HEK293 (cell line): ENCODE data around the gene QRFPR.

ENCODE experiments used
- CTCF ChIP-seq: fragments of 450-650 bp; formaldehyde crosslinking; IDR thresholded peaks from 2 replicates; pipeline ENCODE4 v1.5.1; 2016; ENCODE audit warnings: missing biosample characterization, missing genetic modification characterization
- ELK4 ChIP-seq: IDR thresholded peaks from 2 replicates; pipeline ENCODE4 v1.6.1; 2011; ENCODE audit warnings: mild to moderate bottlenecking, low read depth, low read length, borderline replicate concordance
- KLF10 ChIP-seq: fragments of 450-650 bp; IDR thresholded peaks from 2 replicates; pipeline ENCODE4 v1.5.1; 2018; ENCODE audit warnings: missing biosample characterization, mild to moderate bottlenecking, missing genetic modification characterization
- KLF17 ChIP-seq: fragments of 450-650 bp; formaldehyde crosslinking; IDR thresholded peaks from 2 replicates; pipeline ENCODE4 v1.5.1; 2016; ENCODE audit warnings: missing biosample characterization, missing genetic modification characterization
- YY1 ChIP-seq: fragments of 450-650 bp; formaldehyde crosslinking; IDR thresholded peaks from 2 replicates; pipeline ENCODE4 v1.5.1; 2018; ENCODE audit warnings: missing biosample characterization, missing genetic modification characterization
- ZBTB26 ChIP-seq: fragments of 450-650 bp; formaldehyde crosslinking; optimal IDR thresholded peaks from 2 replicates; pipeline ENCODE3; 2016; ENCODE audit warnings: missing biosample characterization, mild to moderate bottlenecking, missing genetic modification characterization
- ZEB2 ChIP-seq: fragments of 450-650 bp; formaldehyde crosslinking; IDR thresholded peaks from 2 replicates; pipeline ENCODE4 v1.5.1; 2016; ENCODE audit warnings: missing biosample characterization, missing genetic modification characterization
- ZNF133 ChIP-seq: fragments of 450-650 bp; formaldehyde crosslinking; IDR thresholded peaks from 2 replicates; pipeline ENCODE4 v1.5.1; 2016; ENCODE audit warnings: missing biosample characterization, missing genetic modification characterization
- ZNF138 ChIP-seq: fragments of 450-650 bp; formaldehyde crosslinking; IDR thresholded peaks from 2 replicates; pipeline ENCODE4 v1.5.1; 2016; ENCODE audit warnings: missing biosample characterization, missing genetic modification characterization, borderline replicate concordance
- ZNF16 ChIP-seq: fragments of 450-650 bp; formaldehyde crosslinking; IDR thresholded peaks from 2 replicates; pipeline ENCODE4 v1.5.1; 2016; ENCODE audit warnings: low read depth, missing biosample characterization, missing genetic modification characterization
- ZNF362 ChIP-seq: fragments of 450-650 bp; formaldehyde crosslinking; IDR thresholded peaks from 2 replicates; pipeline ENCODE4 v1.5.1; 2016; ENCODE audit warnings: missing biosample characterization, missing genetic modification characterization
- ZNF510 ChIP-seq: fragments of 450-650 bp; formaldehyde crosslinking; IDR thresholded peaks from 2 replicates; pipeline ENCODE4 v1.5.1; 2018; ENCODE audit warnings: mild to moderate bottlenecking, missing genetic modification characterization, missing biosample characterization; ENCODE audit not compliant: insufficient replicate concordance
- ZNF624 ChIP-seq: fragments of 450-650 bp; formaldehyde crosslinking; IDR thresholded peaks from 2 replicates; pipeline ENCODE4 v1.5.1; 2017; ENCODE audit warnings: missing biosample characterization, missing genetic modification characterization
- ZNF704 ChIP-seq: fragments of 450-650 bp; formaldehyde crosslinking; IDR thresholded peaks from 2 replicates; pipeline ENCODE4 v1.5.1; 2016; ENCODE audit warnings: missing biosample characterization, missing genetic modification characterization

GRCh38 chr4:121278811-121279368 lies 101.9 kb downstream of the QRFPR start:
- no peak for TF ChIP-seq CTCF (tag by site-specific recombination)
- TF ChIP-seq ZEB2 (tag by site-specific recombination), result no peak
- TF ChIP-seq KLF10 (tag by site-specific recombination), result no peak
- TF ChIP-seq KLF17 (tag by site-specific recombination), result no peak
- no peak for TF ChIP-seq ZBTB26 (tag by site-specific recombination)
- no peak for TF ChIP-seq ZNF624 (tag by site-specific recombination)
- TF ChIP-seq ZNF16 (tag by site-specific recombination), result no peak
- TF ChIP-seq ZNF704 (tag by site-specific recombination), result no peak
- TF ChIP-seq ZNF133 (tag by site-specific recombination), result no peak
- no peak for TF ChIP-seq ZNF362
- no peak for TF ChIP-seq ELK4
- no peak for TF ChIP-seq YY1 (tag by site-specific recombination)
- TF ChIP-seq ZNF138 (tag by site-specific recombination), result no peak
- TF ChIP-seq ZNF510 (tag by site-specific recombination), result no peak
